HG03135 (cell line): ENCODE data around the gene SEMA6A.

Experiments
- ATAC-seq: cut with Tn5 transposase; IDR thresholded peaks from one replicate; pipeline ENCODE4 v1.9.1; 2021; ENCODE audit warnings: mild to moderate bottlenecking, moderate library complexity; ENCODE audit not compliant: unreplicated experiment

The SEMA6A gene

GRCh38 chr5:116466727-116467464, 107.7 kb downstream of the SEMA6A start:
- no peak for ATAC-seq

- no peak for ATAC-seq
Observed at GRCh38 chr5:116465411-116465810, 109.2 kb downstream of the SEMA6A start.

- no peak for ATAC-seq
Observed at GRCh38 chr5:116464144-116464708, 110.4 kb downstream of the SEMA6A start.

DNA sequence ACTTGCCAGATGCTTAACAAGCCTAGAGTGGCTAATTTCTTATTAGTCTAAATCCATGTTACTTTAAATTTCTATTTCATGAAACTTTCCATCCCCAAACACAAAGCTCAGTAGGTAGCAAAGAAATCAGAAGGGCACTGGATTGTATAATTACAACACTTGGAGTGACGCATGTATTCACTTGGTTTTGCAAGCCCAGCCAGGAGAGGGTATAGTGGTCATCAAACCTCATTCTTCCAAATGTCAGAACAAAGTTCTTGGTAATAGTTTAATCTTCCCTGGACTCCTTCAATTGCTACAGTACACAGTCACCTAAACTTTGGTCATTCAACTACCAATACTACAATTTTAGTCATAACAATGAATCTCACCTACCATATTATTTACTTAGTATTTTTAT, 112.1 kb downstream of the SEMA6A start:
- no peak for ATAC-seq

GRCh38 chr5:116459301-116459700, 115.3 kb downstream of the SEMA6A start:
- no peak for ATAC-seq

- ATAC-seq = no peak
Observed at GRCh38 chr5:116457062-116457461, 117.6 kb downstream of the SEMA6A start.

GRCh38 chr5:116456036-116456435, 118.6 kb downstream of the SEMA6A start:
- no peak for ATAC-seq

DNA sequence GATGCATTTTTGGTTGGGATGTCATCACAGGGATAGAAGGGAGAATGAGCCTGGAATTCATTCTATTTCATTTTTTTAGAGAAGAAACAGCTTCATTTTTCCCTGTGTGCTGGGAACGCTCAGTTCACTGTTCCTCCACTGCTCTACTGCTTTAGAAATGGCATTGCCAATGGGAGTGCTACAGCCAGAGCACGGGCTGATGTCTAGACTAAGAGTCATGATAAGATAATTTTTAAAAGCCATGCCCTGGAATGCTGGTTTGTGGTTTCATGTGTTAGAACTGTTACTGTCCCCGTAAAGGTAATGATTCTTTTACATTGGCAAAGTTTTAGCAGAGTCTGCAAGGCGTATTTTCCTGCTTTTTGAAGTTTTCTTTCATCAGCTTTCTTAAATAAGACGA, 119.6 kb downstream of the SEMA6A start:
- ATAC-seq = no peak

DNA sequence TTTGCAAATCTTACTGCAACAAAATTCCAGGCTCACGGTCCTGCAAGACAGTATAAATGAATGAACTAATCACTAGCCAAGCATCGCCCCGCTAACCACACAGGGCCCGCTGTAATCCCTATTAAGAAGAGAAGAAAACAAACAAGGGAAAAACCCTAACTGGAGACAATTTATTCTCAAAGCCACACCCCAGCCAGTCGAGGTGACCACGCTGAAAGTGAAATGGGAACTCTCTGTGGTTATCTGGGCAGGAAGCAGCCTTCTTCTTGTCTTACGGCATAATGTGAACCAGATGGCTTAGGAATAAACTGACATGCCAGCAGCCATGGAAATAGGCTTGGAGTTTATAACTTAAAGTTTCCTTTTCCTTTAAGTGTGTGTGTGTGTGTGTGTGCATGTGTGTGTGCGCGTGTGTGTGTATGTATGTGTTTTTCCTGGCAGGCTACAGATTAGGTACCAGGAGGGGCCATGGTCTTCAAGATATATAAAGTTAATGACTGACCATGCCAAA, 120.2 kb downstream of the SEMA6A start:
- peak; percentile 98 for ATAC-seq

GRCh38 chr5:116453988-116454411, 120.6 kb downstream of the SEMA6A start:
- peak; percentile 19 for ATAC-seq

GRCh38 chr5:116452774-116453368, 121.8 kb downstream of the SEMA6A start:
- no peak for ATAC-seq

- no peak for ATAC-seq
Observed at GRCh38 chr5:116451905-116452450, 122.6 kb downstream of the SEMA6A start.

- ATAC-seq = no peak
Observed at GRCh38 chr5:116451066-116451465, 123.6 kb downstream of the SEMA6A start.

DNA sequence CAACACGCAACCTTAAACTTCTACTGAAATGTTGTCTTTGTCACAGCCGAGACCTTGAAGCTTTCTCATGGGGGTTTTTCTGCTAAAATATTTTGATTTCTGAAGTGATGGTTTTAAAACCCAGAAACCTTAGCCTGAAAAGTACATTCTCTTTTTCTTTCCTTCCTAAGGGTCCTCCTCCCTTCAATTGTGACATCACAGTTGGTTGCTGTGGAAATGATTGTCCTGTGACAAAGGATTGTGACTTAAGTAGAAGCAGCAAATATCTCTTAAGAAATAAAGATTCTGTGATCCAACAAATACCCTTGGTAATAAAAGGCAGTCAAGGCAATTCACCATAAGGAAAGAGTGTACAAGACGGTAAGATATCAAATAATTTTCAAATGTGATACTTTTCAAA, 125.2 kb downstream of the SEMA6A start:
- ATAC-seq = no peak

DNA sequence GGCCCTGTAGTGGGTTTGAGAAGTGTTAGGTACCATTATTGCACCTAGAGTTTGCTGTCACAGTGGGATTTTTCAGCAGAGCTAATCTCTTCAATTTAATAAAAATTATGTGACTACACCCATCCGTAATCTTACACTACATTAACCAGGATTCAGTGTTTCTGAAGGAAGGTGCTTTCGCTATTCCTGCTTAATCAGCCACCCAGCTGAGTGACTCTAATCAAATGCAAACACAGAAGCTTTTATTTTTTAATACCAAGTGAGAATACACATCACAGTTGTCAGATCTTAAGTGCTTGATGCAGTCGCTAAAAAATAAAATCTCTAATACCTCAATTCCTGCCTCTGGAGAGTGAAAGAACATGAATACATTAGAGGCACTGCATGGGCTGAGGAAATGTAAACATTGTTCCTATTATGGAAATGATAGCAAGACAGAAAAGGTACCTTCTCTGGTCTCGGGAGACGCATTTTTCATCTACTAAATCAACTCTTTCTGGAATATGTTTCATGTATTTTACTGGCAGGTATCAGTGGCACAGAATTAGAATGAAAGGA, 125.7 kb downstream of the SEMA6A start:
- ATAC-seq = no peak

DNA sequence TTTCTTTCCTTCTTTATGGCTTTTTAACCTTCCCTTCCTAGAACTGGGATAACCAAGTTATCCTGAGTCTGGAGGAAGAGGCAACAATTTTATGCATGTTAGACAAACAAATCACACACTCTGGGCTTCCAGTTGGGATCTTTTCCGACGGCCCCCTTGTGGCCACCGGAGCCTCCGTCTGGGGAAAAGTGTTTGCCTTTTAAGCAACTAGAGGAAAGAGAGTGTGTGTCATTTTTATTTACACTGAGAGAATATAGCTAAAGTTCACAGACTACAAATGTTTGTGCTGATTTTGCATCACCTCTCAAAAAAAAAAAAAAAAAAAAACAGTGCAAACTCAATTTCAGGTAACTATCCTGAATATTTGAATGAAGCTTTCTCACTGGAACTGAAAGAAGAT, 126.2 kb downstream of the SEMA6A start:
- no peak for ATAC-seq

GRCh38 chr5:116446356-116447005, 128.1 kb downstream of the SEMA6A start:
- no peak for ATAC-seq

- no peak for ATAC-seq
Observed at GRCh38 chr5:116445311-116445710, 129.3 kb downstream of the SEMA6A start.

GRCh38 chr5:116444373-116445295, 130.0 kb downstream of the SEMA6A start:
- ATAC-seq = no peak
